Sciatic nerve (tissue), 2 donors: ENCODE measurements around the gene NDC1. TPM values are rescaled to one million over a fixed set of nuclear protein-coding genes. Genes with fewer than 3 reads are reported as not detected.

Experiments used
- ATAC-seq: fragments of 200-7000 bp; cut with Tn5 transposase; one replicate; pipeline ENCODE4 v1.9.1; 2020; ENCODE audit warnings: mild to moderate bottlenecking, moderate library complexity
- DNase-seq: peaks from one replicate; pipeline ENCODE4 v3.0.0-alpha.2; 2020; ENCODE audit warnings: low spot score
- intact Hi-C: fragments of 100-400 bp; cut with DNase I; formaldehyde crosslinking; loops from one replicate; pipeline ENCODE4 v1.14.2; 2022
- total RNA-seq: library from RNA; stranded (reverse); fragmentation: NEBNext Ultra II Directional; extraction: Animal tissue kit (Norgen Biotek cat#: 25700); gene quantifications from one replicate; pipeline ENCODE4 v1.2.1, GENCODE V29; 2021
- donor health status: DM: no; HTN: no; CAD: no.
- donor health status: DM: no; HTN: no; CAD: no.

Gene NDC1
- total RNA-seq, 1 donor from 2014 or later: 8.0 TPM

DNA sequence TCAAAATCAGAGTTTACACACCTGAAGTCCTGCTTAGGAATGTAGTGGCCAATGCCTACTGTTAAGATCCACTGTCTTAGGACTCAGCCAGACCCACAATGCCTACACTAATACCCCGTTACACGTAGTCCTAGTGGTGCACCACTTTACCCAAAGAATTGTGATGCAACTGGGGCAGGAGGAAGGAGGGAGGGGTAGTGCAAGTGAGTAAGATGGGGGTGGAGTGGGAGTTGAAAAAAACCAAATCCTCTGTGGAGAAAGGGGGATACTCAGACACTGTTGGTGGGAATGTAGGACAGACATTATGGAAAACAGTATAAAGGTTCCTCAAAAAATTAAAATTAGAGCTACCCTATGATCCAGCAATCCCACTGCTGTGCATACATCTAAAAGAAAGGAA is 118.6 kb downstream of the NDC1 start:
- DNase-seq: no peak
- intact Hi-C loops: no loop called here
- ATAC-seq: no peak

DNA sequence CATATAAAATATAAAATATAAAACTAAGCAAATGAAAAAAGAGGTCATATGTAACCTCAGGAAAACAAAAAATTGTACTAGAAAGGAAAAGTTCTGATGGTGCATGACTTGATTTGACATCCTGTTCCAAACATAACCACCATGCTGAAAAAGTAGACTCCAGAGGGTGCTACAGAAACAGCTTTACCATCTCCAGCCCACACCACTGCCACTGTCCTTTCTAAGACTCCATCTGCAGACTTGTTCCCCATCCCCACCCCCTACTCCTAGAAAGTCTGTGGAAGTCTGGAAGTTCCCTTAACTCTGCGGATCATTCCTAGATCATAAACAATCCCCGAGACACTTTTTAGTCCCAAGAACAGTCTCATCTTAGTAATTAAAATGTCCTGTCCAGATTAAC is 119.7 kb downstream of the NDC1 start:
- intact Hi-C loops: no loop called here
- ATAC-seq (no peak), DNase-seq (no peak)

DNA sequence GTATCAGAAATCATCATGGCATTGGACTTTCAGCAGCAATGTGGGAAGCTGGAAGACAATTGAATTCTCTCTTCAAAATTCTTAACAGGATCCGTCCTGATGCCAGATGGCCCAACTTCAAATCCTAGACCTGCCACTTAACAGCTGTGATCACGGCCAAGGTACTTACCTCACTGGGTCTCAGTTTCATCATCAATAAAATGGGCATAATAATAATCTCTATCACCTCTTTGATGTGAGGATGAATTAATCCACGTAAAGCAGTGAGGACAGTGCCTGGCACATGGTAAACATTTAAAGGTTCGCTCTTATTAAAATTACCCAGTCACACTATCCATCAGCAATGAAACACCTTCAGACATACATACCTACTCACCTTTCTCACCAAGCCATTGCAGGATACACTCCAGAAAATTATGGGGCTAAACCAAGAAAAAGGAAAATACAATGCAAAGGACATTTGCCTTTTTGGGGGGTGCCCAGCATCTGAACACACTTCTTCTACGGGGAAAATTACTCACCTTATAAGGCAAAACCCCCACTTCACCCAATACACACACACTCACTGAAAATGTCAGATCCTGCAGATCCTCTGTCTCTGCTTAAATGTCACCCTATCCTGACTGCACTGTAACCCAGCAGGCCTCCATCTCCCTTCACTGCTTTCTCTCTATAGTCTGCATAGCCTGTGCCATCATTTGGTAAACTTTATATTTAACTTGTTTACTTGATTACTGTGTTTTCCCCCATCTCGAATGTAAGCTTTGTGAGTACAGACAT is 120.9 kb downstream of the NDC1 start:
- no peak for ATAC-seq
- no peak for DNase-seq
- intact Hi-C loops: no loop called here

DNA sequence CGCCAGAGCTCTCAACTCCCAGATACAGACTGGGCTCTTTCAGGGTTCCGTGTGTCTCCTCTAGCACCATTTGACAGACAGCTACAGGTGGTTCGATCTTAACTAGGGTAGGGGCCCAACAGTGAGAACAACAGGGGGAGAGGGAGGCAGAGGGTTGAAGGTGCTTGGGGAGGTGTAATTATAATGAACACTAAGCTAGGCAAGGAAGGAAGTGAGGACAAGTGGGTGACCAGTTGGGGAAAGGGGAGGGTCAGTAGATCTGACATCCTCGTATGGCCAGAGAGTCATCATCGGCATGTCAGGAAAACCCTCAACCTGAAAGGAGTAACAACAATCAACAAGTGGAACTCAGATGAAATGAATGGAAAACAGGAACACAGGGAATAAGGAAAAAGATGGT is 121.9 kb downstream of the NDC1 start:
- ATAC-seq (no peak), DNase-seq (no peak)
- intact Hi-C loops: no loop called here

DNA sequence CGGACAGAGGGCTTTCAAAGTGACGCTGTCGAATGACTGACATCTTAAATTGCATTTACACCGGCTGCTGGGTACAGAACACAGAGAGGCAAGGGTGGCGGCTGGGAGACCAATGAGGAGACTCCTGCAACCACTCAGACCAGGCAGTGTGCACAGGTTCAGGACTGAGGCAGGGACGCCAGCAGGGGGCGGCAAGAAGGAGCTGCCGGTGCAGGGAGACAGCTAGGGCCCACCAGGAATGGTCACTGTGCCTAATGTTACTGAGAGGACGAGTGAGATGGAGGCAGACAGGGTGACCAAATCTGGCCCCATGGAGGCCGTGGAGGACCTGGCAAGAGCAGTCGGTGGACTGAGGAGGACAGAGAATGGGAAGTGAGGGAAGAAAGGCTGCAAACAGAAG is 122.6 kb downstream of the NDC1 start:
- intact Hi-C loops: no loop called here
- no peak for ATAC-seq
- DNase-seq: no peak

Other genes with a start within 250 kb of the NDC1 start
- 0.98 TPM for gene GLIS1, start 99.1 kb downstream of the NDC1 start, total RNA-seq
- 16.6 TPM for gene YIPF1, start 51.5 kb upstream of the NDC1 start, total RNA-seq
- not detected for gene DIO1, start 55.9 kb upstream of the NDC1 start, total RNA-seq
- gene IFT25, start 107.4 kb upstream of the NDC1 start, total RNA-seq: 33.5 TPM
- gene LRRC42, start 108.1 kb upstream of the NDC1 start, total RNA-seq: 26.9 TPM
- gene LDLRAD1, start 179.9 kb upstream of the NDC1 start, total RNA-seq: not detected
- 283 TPM for gene TMEM59, start 214.9 kb upstream of the NDC1 start, total RNA-seq
- 7.7 TPM for gene TCEANC2, start 215.3 kb upstream of the NDC1 start, total RNA-seq